H9 (cell line): ENCODE results near the gene CCDC102A. TPM values are rescaled to one million over a fixed set of nuclear protein-coding genes. Genes with fewer than 3 reads are reported as not detected.

ENCODE experiments used
- DNase-seq: peaks from one replicate; pipeline ENCODE4 v3.0.0-alpha.2; 2017
- H2AFZ ChIP-seq: one replicate; pipeline ENCODE4 v1.6.1; 2013; ENCODE audit warnings: mild to moderate bottlenecking, low read length, control low read depth, moderate library complexity
- H2AK5ac ChIP-seq: 2 replicates; pipeline ENCODE4 v1.6.1; 2013; ENCODE audit warnings: low read length, control low read depth, mixed read lengths; ENCODE audit not compliant: insufficient read length
- H2BK120ac ChIP-seq: one replicate; pipeline ENCODE4 v1.6.1; 2013; ENCODE audit warnings: low read depth, mild to moderate bottlenecking, low read length, control low read depth, inconsistent platforms; ENCODE audit not compliant: poor library complexity, severe bottlenecking
- H2BK12ac ChIP-seq: 2 replicates; pipeline ENCODE4 v1.6.1; 2013; ENCODE audit warnings: low read length, control low read depth, mixed read lengths, low read depth; ENCODE audit not compliant: insufficient read length
- H2BK15ac ChIP-seq: 2 replicates; pipeline ENCODE4 v1.6.1; 2013; ENCODE audit warnings: low read depth, low read length, control low read depth
- H2BK20ac ChIP-seq: one replicate; pipeline ENCODE4 v1.6.1; 2013; ENCODE audit warnings: low read depth, mild to moderate bottlenecking, low read length, control low read depth, inconsistent platforms; ENCODE audit not compliant: poor library complexity, severe bottlenecking
- H2BK5ac ChIP-seq: 2 replicates; pipeline ENCODE4 v1.6.1; 2013; ENCODE audit warnings: low read length, control low read depth, mixed read lengths; ENCODE audit not compliant: insufficient read length
- H3K14ac ChIP-seq: 2 replicates; pipeline ENCODE4 v1.6.1; 2013; ENCODE audit warnings: low read length, control low read depth; ENCODE audit not compliant: insufficient read depth
- H3K18ac ChIP-seq: 2 replicates; pipeline ENCODE4 v1.6.1; 2013; ENCODE audit warnings: low read depth, mild to moderate bottlenecking, mixed read lengths, low read length, control low read depth; ENCODE audit not compliant: insufficient read length
- H3K23ac ChIP-seq: 2 replicates; pipeline ENCODE4 v1.6.1; 2013; ENCODE audit warnings: low read length, control low read depth, mixed read lengths, low read depth; ENCODE audit not compliant: insufficient read length
- H3K23me2 ChIP-seq: 2 replicates; pipeline ENCODE4 v1.6.1; 2013; ENCODE audit warnings: low read depth, mild to moderate bottlenecking, mixed read lengths, low read length, control low read depth; ENCODE audit not compliant: insufficient read length, poor library complexity, severe bottlenecking
- H3K27ac ChIP-seq: 2 replicates; pipeline ENCODE4 v1.5.1; 2013; ENCODE audit warnings: low read length, control low read depth, mixed read lengths, low read depth; ENCODE audit not compliant: insufficient read length
- H3K27me3 ChIP-seq: 2 replicates; pipeline ENCODE4 v1.6.1; 2013; ENCODE audit warnings: low read length, control low read depth, inconsistent platforms; ENCODE audit not compliant: insufficient read depth
- H3K4ac ChIP-seq: 2 replicates; pipeline ENCODE4 v1.6.1; 2013; ENCODE audit warnings: low read depth, mild to moderate bottlenecking, control low read depth, inconsistent platforms, low read length, moderate library complexity
- H3K4me1 ChIP-seq: 2 replicates; pipeline ENCODE4 v1.6.1; 2013; ENCODE audit warnings: low read length, control low read depth, inconsistent platforms; ENCODE audit not compliant: insufficient read depth
- H3K4me2 ChIP-seq: 2 replicates; pipeline ENCODE4 v1.6.1; 2013; ENCODE audit warnings: low read length, control low read depth, mixed read lengths; ENCODE audit not compliant: insufficient read length, insufficient read depth
- H3K56ac ChIP-seq: 2 replicates; pipeline ENCODE4 v1.6.1; 2013; ENCODE audit warnings: low read depth, mild to moderate bottlenecking, mixed read lengths, low read length, control low read depth; ENCODE audit not compliant: insufficient read length
- H3K79me1 ChIP-seq: 2 replicates; pipeline ENCODE4 v1.6.1; 2013; ENCODE audit warnings: low read depth, mild to moderate bottlenecking, moderate library complexity, low read length, control low read depth, inconsistent platforms; ENCODE audit not compliant: insufficient read depth, poor library complexity, severe bottlenecking
- H3K79me2 ChIP-seq: 2 replicates; pipeline ENCODE4 v1.6.1; 2013; ENCODE audit warnings: low read length, control low read depth, inconsistent platforms; ENCODE audit not compliant: insufficient read depth
- H3K9ac ChIP-seq: 2 replicates; pipeline ENCODE4 v1.6.1; 2013; ENCODE audit warnings: low read length, control low read depth, mixed read lengths; ENCODE audit not compliant: insufficient read length; ENCODE audit errors: extremely low read depth
- H3K9me3 ChIP-seq: one replicate; pipeline ENCODE4 v1.6.1; 2013; ENCODE audit warnings: low read depth, low read length, inconsistent platforms; ENCODE audit not compliant: control insufficient read depth
- H3T11ph ChIP-seq: one replicate; pipeline ENCODE4 v1.6.1; 2013; ENCODE audit warnings: mild to moderate bottlenecking, low read length, control low read depth, inconsistent platforms
- H4K20me1 ChIP-seq: one replicate; pipeline ENCODE4 v1.6.1; 2013; ENCODE audit not compliant: control insufficient read depth, insufficient read length, insufficient read depth
- H4K5ac ChIP-seq: 2 replicates; pipeline ENCODE4 v1.6.1; 2013; ENCODE audit warnings: low read depth, mild to moderate bottlenecking, mixed read lengths, low read length, control low read depth; ENCODE audit not compliant: insufficient read length
- H4K8ac ChIP-seq: replicated peaks from 2 replicates; pipeline ENCODE4 v1.6.1; 2013; ENCODE audit warnings: low read length, control low read depth, mixed read lengths, low read depth; ENCODE audit not compliant: insufficient read length
- H4K91ac ChIP-seq: 2 replicates; pipeline ENCODE4 v1.6.1; 2013; ENCODE audit warnings: low read depth, mild to moderate bottlenecking, moderate library complexity, mixed read lengths, low read length, control low read depth; ENCODE audit not compliant: insufficient read length
- H3K27ac Mint-ChIP-seq, 3 experiments: 2 replicates in 2 of 3; 3 replicates in 1 of 3; pipeline ENCODE4 v1.8.0; 2020 to 2021; ENCODE audit warnings: mixed read lengths in 3 of 3, mild to moderate bottlenecking in 1 of 3, moderate library complexity in 1 of 3
- H3K27me3 Mint-ChIP-seq: 2 replicates; pipeline ENCODE4 v1.8.0; 2021; ENCODE audit warnings: low read depth, mild to moderate bottlenecking, moderate library complexity, mixed read lengths
- H3K36me3 Mint-ChIP-seq, 3 experiments: 2 replicates in 2 of 3; 3 replicates in 1 of 3; pipeline ENCODE4 v1.8.0; 2020 to 2021; ENCODE audit warnings: low read depth in 3 of 3, mixed read lengths in 3 of 3; ENCODE audit not compliant: insufficient read depth in 1 of 3
- H3K4me1 Mint-ChIP-seq, 2 experiments: 2 replicates each; pipeline ENCODE4 v1.8.0; 2020; ENCODE audit warnings: mixed read lengths in 2 of 2
- H3K4me3 Mint-ChIP-seq, 2 experiments: 2 replicates in 1 of 2; 3 replicates in 1 of 2; pipeline ENCODE4 v1.8.0; 2020 to 2021; ENCODE audit warnings: mild to moderate bottlenecking in 2 of 2, mixed read lengths in 2 of 2, moderate library complexity in 1 of 2
- H3K9me3 Mint-ChIP-seq, 2 experiments: 2 replicates in 1 of 2; 3 replicates in 1 of 2; pipeline ENCODE4 v1.8.0; 2020; ENCODE audit warnings: mild to moderate bottlenecking in 2 of 2, mixed read lengths in 2 of 2, moderate library complexity in 1 of 2
- WGBS: extraction: QIAGEN DNeasy Blood & Tissue Kit; methylation state at CpG from one replicate; pipeline ENCODE4 v1.1.7; 2013; ENCODE audit warnings: missing lambda C conversion rate, low lambda C conversion rate, mixed read lengths; ENCODE audit not compliant: insufficient read length; ENCODE audit errors: extremely low coverage; 5-methylcytosine and 5-hydroxymethylcytosine counted together
- total RNA-seq: library from RNA; stranded (reverse); gene quantifications from 2 replicates; pipeline ENCODE4 v1.2.1, GENCODE V29; 2021
- TF ChIP-seq, protein P1 (sequence below): fragments of 200-600 bp; sonication (generic); conservative IDR thresholded peaks from 3 replicates; pipeline ENCODE4 v1.8.0; 2021; ENCODE audit warnings: antibody characterized with exemption, mild to moderate bottlenecking

Gene CCDC102A
- total RNA-seq, 1 experiment from 2014 or later, result 8.2 TPM

DNA sequence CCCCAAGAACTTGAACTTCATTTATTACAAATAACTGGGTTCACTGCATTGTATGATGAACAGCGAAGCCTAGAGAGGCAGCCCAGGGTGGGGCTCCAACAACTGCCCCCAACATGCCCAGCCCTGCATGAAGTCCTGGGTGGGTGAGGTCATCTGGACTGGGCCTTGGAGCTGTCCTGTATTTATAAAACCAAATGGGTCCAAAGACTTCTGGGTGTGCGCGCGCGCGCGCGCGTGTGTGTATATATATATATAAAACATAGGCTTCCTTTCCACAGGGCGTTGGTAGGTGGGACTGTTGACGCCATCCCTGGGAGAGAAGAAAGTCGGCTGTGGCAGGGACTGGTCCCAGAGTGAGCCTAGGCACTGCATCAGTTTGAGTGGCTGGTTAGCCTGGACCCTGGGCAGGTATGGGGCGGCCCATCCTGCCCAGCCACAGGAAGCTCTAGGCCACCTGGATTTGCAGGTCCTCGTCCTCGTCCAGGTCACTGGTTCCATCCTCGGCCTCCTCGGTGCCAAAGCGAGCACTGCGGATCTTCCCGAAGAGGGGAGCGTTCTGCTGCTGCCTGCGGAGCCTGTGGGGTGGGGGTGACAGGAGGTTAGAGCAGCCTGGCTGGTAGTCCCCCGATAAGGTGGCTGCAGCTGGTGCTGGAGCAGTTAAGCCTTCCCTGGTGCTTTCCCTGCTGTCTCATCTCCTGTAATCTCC, 23.9 kb downstream of the CCDC102A start:
- no CpG with 5 or more reads among the region's 23 CpGs for WGBS
- Histone ChIP-seq H3K23ac (no peak overlapping the region), H3K18ac (no peak overlapping the region), H4K8ac (no peak overlapping the region), H3T11ph (no peak overlapping the region), H3K9me3 (no peaks in the 10 kb centered on the region), H4K5ac (no peak overlapping the region), H4K20me1 (no peaks in the 10 kb centered on the region), H3K79me2 (no peaks in the 10 kb centered on the region), H2BK5ac (no peak overlapping the region), H2AFZ (no peak overlapping the region), H4K91ac (no peak overlapping the region), H3K23me2 (no peaks in the 10 kb centered on the region), H3K4ac (no peak overlapping the region), H2BK120ac (no peak overlapping the region), H3K79me1 (no peaks in the 10 kb centered on the region), H3K4me1 (no peaks in the 10 kb centered on the region), H3K56ac (no peak overlapping the region), H2AK5ac (no peak overlapping the region), H2BK15ac (no peak overlapping the region), H2BK12ac (no peak overlapping the region), H3K27me3 (no peaks in the 10 kb centered on the region), H3K9ac (no peak overlapping the region), H3K4me2 (no peak overlapping the region), H2BK20ac (no peak overlapping the region), H3K27ac (no peak overlapping the region), H3K14ac (no peak overlapping the region)
- no peaks in the 10 kb centered on the region for H3K9me3 Mint-ChIP-seq
- no peak overlapping the region for H3K27ac Mint-ChIP-seq
- H3K27me3 Mint-ChIP-seq, result peaks cover 2% of the 10 kb centered on the region; the same call in 1 of the 2 replicates
- peaks cover 3 to 12% of the 10 kb centered on the region in 2 experiments for H3K4me1 Mint-ChIP-seq
- H3K36me3 Mint-ChIP-seq, result peaks cover 0 to 2% (median 0%) of the 10 kb centered on the region in 3 experiments; a peak in 1 of 7 replicates
- no peak for DNase-seq
- TF ChIP-seq, protein P1, sequence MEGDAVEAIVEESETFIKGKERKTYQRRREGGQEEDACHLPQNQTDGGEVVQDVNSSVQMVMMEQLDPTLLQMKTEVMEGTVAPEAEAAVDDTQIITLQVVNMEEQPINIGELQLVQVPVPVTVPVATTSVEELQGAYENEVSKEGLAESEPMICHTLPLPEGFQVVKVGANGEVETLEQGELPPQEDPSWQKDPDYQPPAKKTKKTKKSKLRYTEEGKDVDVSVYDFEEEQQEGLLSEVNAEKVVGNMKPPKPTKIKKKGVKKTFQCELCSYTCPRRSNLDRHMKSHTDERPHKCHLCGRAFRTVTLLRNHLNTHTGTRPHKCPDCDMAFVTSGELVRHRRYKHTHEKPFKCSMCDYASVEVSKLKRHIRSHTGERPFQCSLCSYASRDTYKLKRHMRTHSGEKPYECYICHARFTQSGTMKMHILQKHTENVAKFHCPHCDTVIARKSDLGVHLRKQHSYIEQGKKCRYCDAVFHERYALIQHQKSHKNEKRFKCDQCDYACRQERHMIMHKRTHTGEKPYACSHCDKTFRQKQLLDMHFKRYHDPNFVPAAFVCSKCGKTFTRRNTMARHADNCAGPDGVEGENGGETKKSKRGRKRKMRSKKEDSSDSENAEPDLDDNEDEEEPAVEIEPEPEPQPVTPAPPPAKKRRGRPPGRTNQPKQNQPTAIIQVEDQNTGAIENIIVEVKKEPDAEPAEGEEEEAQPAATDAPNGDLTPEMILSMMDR, result no peak
- no peak overlapping the region; a peak in 1 of 5 replicates for H3K4me3 Mint-ChIP-seq
